ENCODE data around the gene ATP10A.

The ATP10A gene

DNA sequence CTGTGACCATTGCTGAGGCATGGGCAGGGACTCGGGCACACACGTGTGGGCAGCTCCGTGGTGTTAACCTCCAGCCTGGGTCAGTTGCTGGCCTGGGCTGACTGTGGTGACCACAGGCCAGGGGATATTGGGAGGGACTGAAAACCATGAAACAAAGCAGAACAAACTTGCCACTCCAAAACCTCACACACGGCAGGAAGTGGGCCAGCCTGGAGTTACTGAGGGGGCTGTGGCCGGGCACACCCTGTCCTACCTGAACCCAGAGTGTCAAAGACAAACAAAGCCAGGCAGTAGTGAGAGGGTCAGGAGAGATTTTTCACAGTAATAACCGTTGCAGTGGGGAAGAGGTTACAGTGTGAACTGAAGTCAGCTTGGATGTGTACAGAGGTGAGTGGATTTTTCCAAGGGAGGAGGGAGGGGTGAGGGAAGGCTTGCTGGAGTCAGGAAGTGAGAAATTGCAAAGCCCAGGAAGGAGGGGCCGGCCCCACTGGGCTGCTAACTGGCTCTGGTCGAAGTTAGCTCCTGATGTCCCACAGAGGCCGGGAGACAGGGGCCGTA lies 40.0 kb upstream of the ATP10A start:
- TF ChIP-seq ZFX (IDR thresholded peaks at IDR 0.05) = no peak
- TF ChIP-seq, protein P1, sequence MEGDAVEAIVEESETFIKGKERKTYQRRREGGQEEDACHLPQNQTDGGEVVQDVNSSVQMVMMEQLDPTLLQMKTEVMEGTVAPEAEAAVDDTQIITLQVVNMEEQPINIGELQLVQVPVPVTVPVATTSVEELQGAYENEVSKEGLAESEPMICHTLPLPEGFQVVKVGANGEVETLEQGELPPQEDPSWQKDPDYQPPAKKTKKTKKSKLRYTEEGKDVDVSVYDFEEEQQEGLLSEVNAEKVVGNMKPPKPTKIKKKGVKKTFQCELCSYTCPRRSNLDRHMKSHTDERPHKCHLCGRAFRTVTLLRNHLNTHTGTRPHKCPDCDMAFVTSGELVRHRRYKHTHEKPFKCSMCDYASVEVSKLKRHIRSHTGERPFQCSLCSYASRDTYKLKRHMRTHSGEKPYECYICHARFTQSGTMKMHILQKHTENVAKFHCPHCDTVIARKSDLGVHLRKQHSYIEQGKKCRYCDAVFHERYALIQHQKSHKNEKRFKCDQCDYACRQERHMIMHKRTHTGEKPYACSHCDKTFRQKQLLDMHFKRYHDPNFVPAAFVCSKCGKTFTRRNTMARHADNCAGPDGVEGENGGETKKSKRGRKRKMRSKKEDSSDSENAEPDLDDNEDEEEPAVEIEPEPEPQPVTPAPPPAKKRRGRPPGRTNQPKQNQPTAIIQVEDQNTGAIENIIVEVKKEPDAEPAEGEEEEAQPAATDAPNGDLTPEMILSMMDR (conservative IDR thresholded peaks at IDR 0.05) = no peak
- H3K27ac ChIP-seq = no peak overlapping the region

DNA sequence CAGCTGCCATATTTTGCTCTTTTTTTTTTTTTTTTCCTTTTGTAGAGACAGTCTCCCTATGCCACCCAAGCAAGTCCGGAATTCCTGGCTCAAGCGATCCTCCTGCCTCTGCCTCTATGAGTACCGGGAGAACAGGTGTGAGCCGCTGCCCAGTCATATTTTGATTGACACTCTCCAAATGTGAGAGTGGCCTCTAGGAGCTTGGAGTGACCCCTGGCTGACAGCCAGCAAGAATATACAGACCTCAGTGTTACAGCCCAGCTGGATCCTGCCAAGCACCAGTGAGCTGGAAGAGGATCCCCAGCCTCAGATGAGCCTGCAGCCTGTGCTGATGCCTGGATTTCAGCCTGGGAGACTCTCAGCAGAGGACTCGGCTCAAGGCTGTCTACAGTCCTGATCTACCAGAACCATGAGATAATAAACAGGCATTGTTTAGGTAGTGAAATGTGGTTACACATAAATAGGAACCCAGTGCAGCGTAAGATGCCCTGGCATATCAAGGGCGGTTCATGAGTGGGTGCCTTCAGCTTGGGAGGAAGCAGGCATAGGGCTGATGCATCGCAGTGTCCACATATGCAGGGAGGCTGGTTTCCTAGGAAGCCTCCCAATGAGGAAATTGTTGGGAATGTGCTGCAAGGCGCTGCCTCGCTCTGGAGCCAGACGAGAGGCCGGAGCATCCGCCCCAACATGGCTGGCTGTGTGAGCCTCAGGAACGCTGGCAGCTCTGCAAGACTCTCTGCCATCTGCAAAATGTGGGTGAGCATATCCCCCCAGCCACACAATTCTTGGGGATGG lies 38.9 kb upstream of the ATP10A start:
- no peak overlapping the region for H3K27ac ChIP-seq
- TF ChIP-seq ZFX (IDR thresholded peaks at IDR 0.05) = no peak
- TF ChIP-seq, protein P1 (conservative IDR thresholded peaks at IDR 0.05) = no peak

DNA sequence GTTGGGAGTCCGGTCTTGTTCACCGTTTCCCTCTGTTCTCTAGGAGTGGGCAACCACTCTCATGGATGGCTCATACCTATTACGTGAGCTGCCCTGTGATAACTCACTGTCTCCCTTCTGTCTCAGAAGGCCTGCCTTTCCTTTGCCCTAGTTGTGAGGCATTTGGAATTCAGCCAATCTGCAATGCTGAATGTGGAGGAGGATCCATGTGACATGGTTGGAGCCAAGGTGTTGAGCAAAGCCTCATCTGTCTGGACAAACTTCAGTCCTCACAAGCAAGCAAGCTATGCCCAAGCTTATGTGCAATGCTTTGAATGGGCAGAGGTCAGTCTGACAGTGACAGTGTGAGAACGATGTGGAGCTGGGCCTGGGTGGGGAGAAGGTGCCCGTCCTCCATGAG lies 37.8 kb upstream of the ATP10A start:
- TF ChIP-seq ZFX (IDR thresholded peaks at IDR 0.05) = no peak
- TF ChIP-seq, protein P1 (conservative IDR thresholded peaks at IDR 0.05) = no peak
- no peak overlapping the region for H3K27ac ChIP-seq

DNA sequence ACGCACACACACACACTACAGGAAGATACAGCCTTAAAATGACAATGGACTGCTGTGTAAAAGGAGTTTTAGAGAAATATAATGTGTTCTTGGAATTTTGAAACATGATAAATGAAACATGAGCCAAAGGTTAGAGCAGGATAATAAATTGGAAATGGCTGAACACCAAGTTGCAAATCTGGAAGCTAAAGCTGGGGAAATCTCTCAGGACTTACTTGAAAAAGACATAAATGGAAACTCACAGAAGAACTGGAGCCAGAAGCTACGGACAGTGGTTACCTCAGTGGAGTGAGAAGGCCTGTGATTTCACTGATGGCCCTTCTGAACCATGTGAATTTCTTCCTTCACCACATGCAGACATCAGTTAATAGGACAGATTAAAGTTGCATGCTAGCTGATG lies 37.3 kb upstream of the ATP10A start:
- H3K27ac ChIP-seq = no peak overlapping the region
- no peak for TF ChIP-seq ZFX (IDR thresholded peaks at IDR 0.05)

DNA sequence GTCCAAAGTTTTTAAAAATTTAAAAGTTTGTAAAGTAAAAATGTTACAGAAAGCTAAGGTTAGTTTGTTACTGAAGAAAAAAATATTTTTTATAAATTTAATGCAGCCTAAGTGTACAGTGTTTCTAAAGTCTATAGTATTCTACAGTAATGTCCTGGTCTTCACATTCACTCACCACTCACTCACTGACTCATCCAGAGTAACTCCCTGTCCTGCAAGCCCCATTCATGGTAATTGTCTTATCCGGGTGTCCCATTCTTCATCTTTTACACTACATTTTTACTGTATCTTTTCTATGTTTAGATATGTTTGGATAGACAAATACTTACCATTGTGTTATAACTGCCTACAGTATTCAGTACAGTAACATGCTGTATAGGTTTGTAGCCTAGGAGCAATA lies 36.7 kb upstream of the ATP10A start:
- H3K27ac ChIP-seq = no peak overlapping the region
- TF ChIP-seq, protein P1 (conservative IDR thresholded peaks at IDR 0.05) = no peak
- no peak for TF ChIP-seq ZFX (IDR thresholded peaks at IDR 0.05)

DNA sequence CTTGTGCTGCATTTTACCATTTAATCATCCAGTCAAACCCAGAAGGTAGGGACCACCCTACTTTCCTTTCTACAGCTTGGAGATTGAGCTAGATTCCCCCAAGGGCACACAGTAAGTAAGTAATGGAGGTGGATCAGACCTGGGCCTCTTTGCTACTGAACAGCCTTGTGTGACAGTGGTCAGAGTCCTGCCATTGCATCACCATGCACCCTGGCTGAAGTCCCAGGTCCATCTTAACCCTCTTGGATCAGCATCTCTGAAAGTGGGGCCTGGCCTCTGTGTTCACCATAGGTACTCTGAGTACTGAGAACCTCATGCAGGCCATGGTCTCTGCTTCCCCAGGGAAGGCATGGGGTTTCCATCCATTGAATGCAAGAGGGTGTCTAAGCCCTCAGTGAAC lies 34.5 kb upstream of the ATP10A start:
- H3K27ac ChIP-seq = no peak overlapping the region
- TF ChIP-seq, protein P1 (conservative IDR thresholded peaks at IDR 0.05) = no peak
- TF ChIP-seq ZFX (IDR thresholded peaks at IDR 0.05) = no peak

DNA sequence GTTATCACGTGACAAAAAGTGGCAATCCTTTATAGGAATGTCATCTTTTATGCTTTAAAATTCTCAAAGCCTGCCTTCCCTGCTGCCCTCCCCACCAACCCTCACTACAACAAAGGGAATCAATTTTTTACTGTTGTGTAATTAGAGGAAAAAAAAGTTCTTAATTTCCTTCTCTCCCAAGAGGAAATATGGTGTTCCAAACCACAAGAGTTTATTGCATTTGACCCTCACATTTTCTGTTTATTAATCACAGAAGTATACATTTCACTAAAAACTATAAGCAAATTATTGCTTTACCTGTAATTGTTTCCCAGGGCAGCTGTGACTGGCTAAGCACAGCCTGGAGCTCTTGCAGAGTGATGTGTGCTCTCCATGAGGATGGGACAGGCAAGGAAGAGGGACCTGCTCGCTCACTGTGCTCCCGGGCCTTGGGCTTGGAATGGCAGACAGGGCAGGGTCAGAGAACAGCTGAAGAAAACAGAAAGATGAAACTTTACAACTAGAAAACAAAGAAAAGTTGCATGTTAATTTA lies 31.3 kb upstream of the ATP10A start:
- H3K27ac ChIP-seq = no peak overlapping the region
- TF ChIP-seq ZFX (IDR thresholded peaks at IDR 0.05) = no peak
- TF ChIP-seq, protein P1 (conservative IDR thresholded peaks at IDR 0.05) = no peak
